GM21717 (cell line): ENCODE data around the gene WIF1.

Experiments used
- ATAC-seq: cut with Tn5 transposase; IDR thresholded peaks from one replicate; pipeline ENCODE4 v1.9.1; 2021; ENCODE audit warnings: mild to moderate bottlenecking, moderate library complexity; ENCODE audit not compliant: unreplicated experiment

WIF1 gene

GRCh38 chr12:65039301-65039700, 81.8 kb downstream of the WIF1 start:
- ATAC-seq, result no peak

GRCh38 chr12:65025136-65025535, 96.0 kb downstream of the WIF1 start:
- ATAC-seq, result no peak

- ATAC-seq, result no peak
Measured at GRCh38 chr12:65023485-65023884, 97.6 kb downstream of the WIF1 start.

GRCh38 chr12:65022960-65023359, 98.1 kb downstream of the WIF1 start:
- no peak for ATAC-seq

- no peak for ATAC-seq
Measured at GRCh38 chr12:65022421-65022820, 98.7 kb downstream of the WIF1 start.

- no peak for ATAC-seq
Measured at GRCh38 chr12:65019696-65020234, 101.3 kb downstream of the WIF1 start.

GRCh38 chr12:65016881-65017650, 104.0 kb downstream of the WIF1 start:
- no peak for ATAC-seq

- no peak for ATAC-seq
Measured at GRCh38 chr12:65015850-65016249, 105.3 kb downstream of the WIF1 start.

GRCh38 chr12:65014504-65015271, 106.4 kb downstream of the WIF1 start:
- ATAC-seq, result no peak

- no peak for ATAC-seq
Measured at GRCh38 chr12:65010437-65010836, 110.7 kb downstream of the WIF1 start.

- ATAC-seq, result no peak
Measured at GRCh38 chr12:65005716-65006115, 115.4 kb downstream of the WIF1 start.

- no peak for ATAC-seq
Measured at GRCh38 chr12:65004270-65004669, 116.8 kb downstream of the WIF1 start.
